ENCODE results near the gene KCNB1.

- TF ChIP-seq RAD21 (conservative IDR thresholded peaks at IDR 0.05) (no peak), CTCF (IDR thresholded peaks at IDR 0.05; ENCODE audit: poor library complexity, severe bottlenecking) (no peak), EZH2 (IDR thresholded peaks at IDR 0.05; ENCODE audit: borderline replicate concordance, insufficient read depth, low read length, poor library complexity, severe bottlenecking) (no peak), EP300 (conservative IDR thresholded peaks at IDR 0.05; ENCODE audit: poor library complexity, severe bottlenecking) (no peak), SMC3 (conservative IDR thresholded peaks at IDR 0.05; ENCODE audit: poor library complexity) (no peak), TAF1 (IDR thresholded peaks at IDR 0.05; ENCODE audit: low read depth) (no peak), POLR2AphosphoS5 (IDR thresholded peaks at IDR 0.05) (no peak)
These were observed 132.7 kb downstream of the KCNB1 start for GRCh38 chr20:49349694-49350252.
